ENCODE results near the gene MICAL3.

DNA sequence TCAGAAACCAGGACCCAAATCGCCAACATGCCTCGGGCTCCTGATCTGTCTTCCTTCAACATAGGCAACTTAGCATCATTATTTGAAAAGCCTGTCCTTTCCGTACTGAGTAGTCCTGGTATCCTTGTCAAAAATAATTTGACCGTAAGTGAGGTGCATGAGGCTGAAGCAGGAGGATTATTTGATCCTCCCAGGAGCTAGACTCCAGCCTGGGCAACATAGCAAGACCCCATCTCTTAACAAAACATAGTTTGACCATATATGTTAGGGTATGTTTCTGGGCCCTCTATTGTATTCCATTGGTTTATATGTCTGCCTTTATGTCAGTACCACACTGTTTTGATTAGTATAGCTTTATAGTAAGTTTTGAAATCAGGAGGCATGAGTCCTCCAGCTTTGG is 112.5 kb downstream of the MICAL3 start:
- TF ChIP-seq RAD21 (conservative IDR thresholded peaks at IDR 0.05 in 1 of 2, IDR thresholded peaks at IDR 0.05 in 1 of 2): no peak
- no peak for TF ChIP-seq EP300 (IDR thresholded peaks at IDR 0.05)
- TF ChIP-seq CEBPB (IDR thresholded peaks at IDR 0.05): no peak
- no peak for TF ChIP-seq CTCF (IDR thresholded peaks at IDR 0.05)
- TF ChIP-seq TP53 (CRISPR knock-in tag; IDR thresholded peaks at IDR 0.05): no peak
- no peak for TF ChIP-seq POLR2A (IDR thresholded peaks at IDR 0.05; ENCODE audit: low read length)
- no peak for TF ChIP-seq POLR2AphosphoS2 (conservative IDR thresholded peaks at IDR 0.05; ENCODE audit: low read length)
- TF ChIP-seq, protein P1, sequence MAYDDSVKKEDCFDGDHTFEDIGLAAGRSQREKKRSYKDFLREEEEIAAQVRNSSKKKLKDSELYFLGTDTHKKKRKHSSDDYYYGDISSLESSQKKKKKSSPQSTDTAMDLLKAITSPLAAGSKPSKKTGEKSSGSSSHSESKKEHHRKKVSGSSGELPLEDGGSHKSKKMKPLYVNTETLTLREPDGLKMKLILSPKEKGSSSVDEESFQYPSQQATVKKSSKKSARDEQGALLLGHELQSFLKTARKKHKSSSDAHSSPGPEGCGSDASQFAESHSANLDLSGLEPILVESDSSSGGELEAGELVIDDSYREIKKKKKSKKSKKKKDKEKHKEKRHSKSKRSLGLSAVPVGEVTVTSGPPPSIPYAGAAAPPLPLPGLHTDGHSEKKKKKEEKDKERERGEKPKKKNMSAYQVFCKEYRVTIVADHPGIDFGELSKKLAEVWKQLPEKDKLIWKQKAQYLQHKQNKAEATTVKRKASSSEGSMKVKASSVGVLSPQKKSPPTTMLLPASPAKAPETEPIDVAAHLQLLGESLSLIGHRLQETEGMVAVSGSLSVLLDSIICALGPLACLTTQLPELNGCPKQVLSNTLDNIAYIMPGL (CRISPR knock-in tag; IDR thresholded peaks at IDR 0.05; ENCODE audit: borderline replicate concordance): no peak
- TF ChIP-seq KDM1A (IDR thresholded peaks at IDR 0.05; ENCODE audit: low read depth): no peak
- TF ChIP-seq, protein P2, sequence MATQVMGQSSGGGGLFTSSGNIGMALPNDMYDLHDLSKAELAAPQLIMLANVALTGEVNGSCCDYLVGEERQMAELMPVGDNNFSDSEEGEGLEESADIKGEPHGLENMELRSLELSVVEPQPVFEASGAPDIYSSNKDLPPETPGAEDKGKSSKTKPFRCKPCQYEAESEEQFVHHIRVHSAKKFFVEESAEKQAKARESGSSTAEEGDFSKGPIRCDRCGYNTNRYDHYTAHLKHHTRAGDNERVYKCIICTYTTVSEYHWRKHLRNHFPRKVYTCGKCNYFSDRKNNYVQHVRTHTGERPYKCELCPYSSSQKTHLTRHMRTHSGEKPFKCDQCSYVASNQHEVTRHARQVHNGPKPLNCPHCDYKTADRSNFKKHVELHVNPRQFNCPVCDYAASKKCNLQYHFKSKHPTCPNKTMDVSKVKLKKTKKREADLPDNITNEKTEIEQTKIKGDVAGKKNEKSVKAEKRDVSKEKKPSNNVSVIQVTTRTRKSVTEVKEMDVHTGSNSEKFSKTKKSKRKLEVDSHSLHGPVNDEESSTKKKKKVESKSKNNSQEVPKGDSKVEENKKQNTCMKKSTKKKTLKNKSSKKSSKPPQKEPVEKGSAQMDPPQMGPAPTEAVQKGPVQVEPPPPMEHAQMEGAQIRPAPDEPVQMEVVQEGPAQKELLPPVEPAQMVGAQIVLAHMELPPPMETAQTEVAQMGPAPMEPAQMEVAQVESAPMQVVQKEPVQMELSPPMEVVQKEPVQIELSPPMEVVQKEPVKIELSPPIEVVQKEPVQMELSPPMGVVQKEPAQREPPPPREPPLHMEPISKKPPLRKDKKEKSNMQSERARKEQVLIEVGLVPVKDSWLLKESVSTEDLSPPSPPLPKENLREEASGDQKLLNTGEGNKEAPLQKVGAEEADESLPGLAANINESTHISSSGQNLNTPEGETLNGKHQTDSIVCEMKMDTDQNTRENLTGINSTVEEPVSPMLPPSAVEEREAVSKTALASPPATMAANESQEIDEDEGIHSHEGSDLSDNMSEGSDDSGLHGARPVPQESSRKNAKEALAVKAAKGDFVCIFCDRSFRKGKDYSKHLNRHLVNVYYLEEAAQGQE (IDR thresholded peaks at IDR 0.05): no peak
- no peak for TF ChIP-seq SREBF2 (IDR thresholded peaks at IDR 0.05)
